RWPE1 (cell line): ENCODE data around the gene EPB41L4A.
"Not testable (repeated sequence)": the region's sequence is repeated elsewhere in the genome, so short reads cannot be mapped to it uniquely, and the experiment has no call there.

Experiments used
- CTCF ChIA-PET: fragments of 350-600 bp; sonication (Branson Sonifier 250); formaldehyde crosslinking; extraction: SDS; loops from one replicate; lab custom pipeline; 2021; lab: Yijun Ruan, JAX
- POLR2A ChIA-PET: fragments of 400-600 bp; formaldehyde crosslinking; extraction: SDS; loops from one replicate; lab custom pipeline; 2020; ENCODE audit warnings: antibody characterized with exemption; ENCODE audit not compliant: low non-redundant PET; lab: Yijun Ruan, JAX
- DNase-seq: peaks from one replicate; pipeline ENCODE4 v3.0.0; 2012; ENCODE audit warnings: low spot score
- H3K27ac ChIP-seq: fragments of 450-650 bp; 2 replicates; pipeline ENCODE4 v1.5.1; 2017
- TF ChIP-seq, protein P1 (sequence below): fragments of 450-650 bp; conservative IDR thresholded peaks from 2 replicates; pipeline ENCODE4 v1.5.1; 2017; ENCODE audit warnings: low read depth, mild to moderate bottlenecking

EPB41L4A gene

GRCh38 chr5:112403069-112403468 is 16.0 kb downstream of the EPB41L4A start:
- no peak for DNase-seq
- CTCF ChIA-PET = interaction anchor here (0.9 to 1.6 kb wide), 4 partner anchors 14 to 852 kb away, joined by 3 to 4 read pairs (median 3); no protein-coding TSS in a partner anchor
- no peak overlapping the region for H3K27ac ChIP-seq
- TF ChIP-seq, protein P1, sequence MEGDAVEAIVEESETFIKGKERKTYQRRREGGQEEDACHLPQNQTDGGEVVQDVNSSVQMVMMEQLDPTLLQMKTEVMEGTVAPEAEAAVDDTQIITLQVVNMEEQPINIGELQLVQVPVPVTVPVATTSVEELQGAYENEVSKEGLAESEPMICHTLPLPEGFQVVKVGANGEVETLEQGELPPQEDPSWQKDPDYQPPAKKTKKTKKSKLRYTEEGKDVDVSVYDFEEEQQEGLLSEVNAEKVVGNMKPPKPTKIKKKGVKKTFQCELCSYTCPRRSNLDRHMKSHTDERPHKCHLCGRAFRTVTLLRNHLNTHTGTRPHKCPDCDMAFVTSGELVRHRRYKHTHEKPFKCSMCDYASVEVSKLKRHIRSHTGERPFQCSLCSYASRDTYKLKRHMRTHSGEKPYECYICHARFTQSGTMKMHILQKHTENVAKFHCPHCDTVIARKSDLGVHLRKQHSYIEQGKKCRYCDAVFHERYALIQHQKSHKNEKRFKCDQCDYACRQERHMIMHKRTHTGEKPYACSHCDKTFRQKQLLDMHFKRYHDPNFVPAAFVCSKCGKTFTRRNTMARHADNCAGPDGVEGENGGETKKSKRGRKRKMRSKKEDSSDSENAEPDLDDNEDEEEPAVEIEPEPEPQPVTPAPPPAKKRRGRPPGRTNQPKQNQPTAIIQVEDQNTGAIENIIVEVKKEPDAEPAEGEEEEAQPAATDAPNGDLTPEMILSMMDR = no peak
- POLR2A ChIA-PET = interaction anchor here (0.6 kb wide), 1 partner anchor 78 kb away, joined by 6 read pairs; no protein-coding TSS in a partner anchor

DNA sequence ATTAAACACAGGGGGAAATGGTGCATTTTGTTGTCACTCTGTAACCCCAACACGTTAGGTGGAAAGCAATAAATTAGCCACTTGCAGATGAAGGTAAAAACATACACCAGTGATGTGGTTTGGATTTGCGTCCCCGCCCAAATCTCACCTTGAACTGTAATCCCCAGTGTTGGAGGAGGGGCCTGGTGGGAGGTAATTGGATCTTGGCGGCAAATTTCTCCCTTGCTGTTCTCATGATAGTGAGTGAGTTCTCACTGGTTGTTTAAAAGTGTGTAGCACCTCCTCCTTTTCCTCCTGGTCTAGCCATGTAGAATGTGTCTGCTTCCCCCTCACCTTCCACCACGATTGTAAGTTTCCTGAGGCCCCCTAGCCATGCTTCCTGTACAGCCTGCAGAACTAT is 17.2 kb downstream of the EPB41L4A start:
- TF ChIP-seq, protein P1 = no peak
- POLR2A ChIA-PET = no interaction called here
- no peak for DNase-seq
- no peak overlapping the region for H3K27ac ChIP-seq
- CTCF ChIA-PET = no interaction called here

GRCh38 chr5:112397690-112398089 is 21.4 kb downstream of the EPB41L4A start:
- TF ChIP-seq, protein P1 = no peak
- no peak for DNase-seq
- CTCF ChIA-PET = interaction anchor here (0.6 kb wide), 1 partner anchor 219 kb away, joined by 4 read pairs; no protein-coding TSS in a partner anchor
- no peak overlapping the region for H3K27ac ChIP-seq
- POLR2A ChIA-PET = no interaction called here

- CTCF ChIA-PET = no interaction called here
- TF ChIP-seq, protein P1 = no peak
- no peak overlapping the region for H3K27ac ChIP-seq
- no peak for DNase-seq
- POLR2A ChIA-PET = no interaction called here
Observed at GRCh38 chr5:112396430-112396829, 22.6 kb downstream of the EPB41L4A start.

DNA sequence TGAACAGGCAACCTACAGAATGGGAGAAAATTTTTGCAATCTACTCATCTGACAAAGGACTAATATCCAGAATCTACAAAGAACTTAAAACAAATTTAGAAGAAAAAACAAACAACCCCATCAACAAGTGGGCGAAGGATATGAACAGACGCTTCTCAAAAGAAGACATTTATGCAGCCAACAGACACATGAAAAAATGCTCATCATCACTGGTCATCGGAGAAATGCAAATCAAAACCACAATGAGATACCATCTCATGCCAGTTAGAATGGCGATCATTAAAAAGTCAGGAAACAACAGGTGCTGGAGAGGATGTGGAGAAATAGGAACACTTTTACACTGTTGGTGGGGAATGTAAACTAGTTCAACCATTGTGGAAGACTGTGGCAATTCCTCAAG is 23.8 kb downstream of the EPB41L4A start:
- DNase-seq, H3K27ac ChIP-seq, CTCF ChIA-PET, POLR2A ChIA-PET: not testable (repeated sequence)

GRCh38 chr5:112390327-112390726 is 28.8 kb downstream of the EPB41L4A start:
- H3K27ac ChIP-seq = no peak overlapping the region
- no peak for DNase-seq
- TF ChIP-seq, protein P1 = no peak
- POLR2A ChIA-PET = no interaction called here
- CTCF ChIA-PET = interaction anchor here (0.8 to 1.1 kb wide), 2 partner anchors 9 to 30 kb away, joined by 3 read pairs; no protein-coding TSS in a partner anchor

GRCh38 chr5:112388739-112389138 is 30.3 kb downstream of the EPB41L4A start:
- H3K27ac ChIP-seq = no peak overlapping the region
- TF ChIP-seq, protein P1 = no peak
- DNase-seq = no peak
- ChIA-PET CTCF (interaction anchor here (0.6 to 1.1 kb wide), 4 partner anchors 16 to 542 kb away, joined by 3 to 10 read pairs (median 3); no protein-coding TSS in a partner anchor), POLR2A (no interaction called here)
